HFF-Myc (cell line): ENCODE measurements around the gene ANAPC2.

ENCODE experiments used
- DNase-seq: peaks from one replicate; pipeline ENCODE4 v3.0.0-alpha.2; 2011; ENCODE audit warnings: low read depth; ENCODE audit errors: extremely low read depth
- H3K4me3 ChIP-seq: replicated peaks from 2 replicates; pipeline ENCODE4 v1.5.1; 2011; ENCODE audit warnings: low read depth, mild to moderate bottlenecking, control low read depth, low read length
- CTCF ChIP-seq: IDR thresholded peaks from 2 replicates; pipeline ENCODE4 v1.5.1; 2012; ENCODE audit warnings: mild to moderate bottlenecking, low read depth, low read length, control low read depth; ENCODE audit errors: missing control alignments

ANAPC2 gene

DNA sequence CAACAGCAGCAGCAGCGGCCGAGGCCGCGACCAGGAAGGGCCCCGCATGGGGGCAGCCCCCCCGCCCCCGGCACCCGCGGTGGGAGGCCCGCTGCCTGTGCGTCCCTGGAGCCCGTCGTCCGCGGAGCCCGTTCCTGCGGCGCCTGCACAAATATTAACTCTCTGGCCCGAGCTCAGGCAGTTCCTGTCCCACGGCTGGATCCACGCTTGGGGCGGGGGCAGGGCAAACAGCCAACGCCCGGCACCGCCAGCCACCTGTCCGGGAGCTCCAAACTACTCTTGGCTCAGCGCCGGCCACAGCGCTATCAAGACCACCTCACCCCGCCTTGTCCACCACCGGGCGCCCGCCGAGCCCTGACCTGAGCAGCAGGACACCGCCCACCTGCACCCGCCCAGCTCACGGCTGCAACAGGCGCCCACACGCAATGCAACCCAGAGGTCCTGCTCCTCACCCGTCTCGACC lies 18.4 kb downstream of the ANAPC2 start, which contains the start of gene LRRC26:
LRRC26 (minus strand) TSS at position 156 of the 463 bp plus-strand sequence; CDS start at position 48, 108 bp downstream.
- no peak for DNase-seq
- 0 out of 2 replicates have a peak within 1 kb of the TSS, but pooled peaks have one; percentile 7 for H3K4me3 ChIP-seq
- TF ChIP-seq CTCF = no peak

DNA sequence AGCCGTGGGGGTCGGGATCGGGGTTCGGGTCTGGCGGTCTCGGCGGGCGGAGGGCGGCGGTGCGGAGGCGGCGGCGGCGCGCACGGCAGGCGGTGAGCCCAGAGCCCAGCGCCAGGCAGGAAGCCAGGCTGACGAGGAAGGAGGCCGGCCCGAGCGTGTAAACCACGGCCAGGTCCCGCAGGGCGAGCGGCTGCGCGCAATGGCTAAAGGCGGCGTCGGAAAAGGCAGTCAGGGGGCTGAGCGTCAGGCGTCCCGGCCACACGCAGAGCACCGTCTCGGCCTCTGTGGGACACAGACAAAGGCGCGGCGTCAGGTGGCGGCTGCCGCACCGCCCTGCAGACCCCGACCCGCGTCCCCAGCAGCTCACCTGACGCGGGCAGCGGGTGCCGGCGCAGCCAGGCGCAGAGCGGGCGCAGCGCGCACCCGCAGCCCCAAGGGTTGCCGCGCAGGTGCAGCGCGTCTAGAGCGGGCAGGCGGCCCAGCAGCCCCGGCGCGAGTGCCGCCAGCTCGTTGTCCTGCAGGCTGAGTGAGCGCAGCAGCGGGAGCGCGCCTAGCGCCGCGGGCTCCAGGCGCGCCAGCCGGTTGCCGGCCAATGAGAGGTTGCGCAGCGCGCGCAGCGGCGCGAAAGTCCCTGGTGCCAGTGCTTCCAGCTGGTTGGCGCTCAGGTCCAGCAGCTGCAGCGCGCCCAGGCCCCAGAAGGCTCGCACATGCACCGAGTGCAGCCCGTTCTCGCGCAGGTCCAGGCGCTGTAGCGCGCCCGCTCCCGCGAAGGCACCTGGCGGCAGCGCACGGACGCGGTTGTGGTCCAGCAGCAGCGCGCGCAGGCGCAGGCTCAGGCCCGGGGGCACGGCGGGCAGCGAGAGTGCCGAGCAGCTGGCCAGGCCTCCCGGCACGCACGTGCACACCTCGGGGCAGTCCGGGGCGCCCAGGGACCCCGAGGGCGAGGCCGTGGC lies 19.2 kb downstream of the ANAPC2 start:
- no peak for DNase-seq
- TF ChIP-seq CTCF = no peak

DNA sequence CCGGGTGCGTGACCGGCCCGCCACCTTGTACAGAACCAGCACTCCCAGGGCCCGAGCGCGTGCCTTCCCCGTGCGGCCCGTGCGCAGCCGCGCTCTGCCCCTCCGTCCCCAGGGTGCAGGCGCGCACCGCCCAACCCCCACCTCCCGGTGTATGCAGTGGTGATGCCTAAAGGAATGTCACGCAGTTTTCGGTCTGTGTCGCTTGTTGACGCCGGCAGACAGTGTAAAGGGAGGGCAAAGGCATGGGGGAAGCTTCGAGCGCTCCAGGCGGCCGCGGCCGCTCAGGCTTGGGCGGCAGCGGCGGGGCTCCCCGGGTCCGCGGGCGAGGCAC lies 19.8 kb downstream of the ANAPC2 start:
- TF ChIP-seq CTCF = no peak
- no peak for DNase-seq
- no peak overlapping the region for H3K4me3 ChIP-seq

More for the DNA sequence above, 19.2 kb downstream of the ANAPC2 start:
- 0 out of 2 replicates have a peak overlapping the region, but pooled peaks have one; percentile 7 for H3K4me3 ChIP-seq

DNA sequence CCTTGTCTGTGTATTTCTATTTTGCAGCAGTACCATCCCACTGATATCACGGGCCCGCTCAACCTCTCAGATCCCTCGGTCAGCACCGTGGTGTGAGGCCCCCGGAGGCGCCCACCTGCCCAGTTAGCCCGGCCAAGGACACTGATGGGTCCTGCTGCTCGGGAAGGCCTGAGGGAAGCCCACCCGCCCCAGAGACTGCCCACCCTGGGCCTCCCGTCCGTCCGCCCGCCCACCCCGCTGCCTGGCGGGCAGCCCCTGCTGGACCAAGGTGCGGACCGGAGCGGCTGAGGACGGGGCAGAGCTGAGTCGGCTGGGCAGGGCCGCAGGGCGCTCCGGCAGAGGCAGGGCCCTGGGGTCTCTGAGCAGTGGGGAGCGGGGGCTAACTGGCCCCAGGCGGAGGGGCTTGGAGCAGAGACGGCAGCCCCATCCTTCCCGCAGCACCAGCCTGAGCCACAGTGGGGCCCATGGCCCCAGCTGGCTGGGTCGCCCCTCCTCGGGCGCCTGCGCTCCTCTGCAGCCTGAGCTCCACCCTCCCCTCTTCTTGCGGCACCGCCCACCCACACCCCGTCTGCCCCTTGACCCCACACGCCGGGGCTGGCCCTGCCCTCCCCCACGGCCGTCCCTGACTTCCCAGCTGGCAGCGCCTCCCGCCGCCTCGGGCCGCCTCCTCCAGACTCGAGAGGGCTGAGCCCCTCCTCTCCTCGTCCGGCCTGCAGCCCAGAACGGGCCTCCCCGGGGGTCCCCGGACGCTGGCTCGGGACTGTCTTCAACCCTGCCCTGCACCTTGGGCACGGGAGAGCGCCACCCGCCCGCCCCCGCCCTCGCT lies 20.4 kb downstream of the ANAPC2 start:
- TF ChIP-seq CTCF = no peak
- H3K4me3 ChIP-seq = no peak overlapping the region
- no peak for DNase-seq

DNA sequence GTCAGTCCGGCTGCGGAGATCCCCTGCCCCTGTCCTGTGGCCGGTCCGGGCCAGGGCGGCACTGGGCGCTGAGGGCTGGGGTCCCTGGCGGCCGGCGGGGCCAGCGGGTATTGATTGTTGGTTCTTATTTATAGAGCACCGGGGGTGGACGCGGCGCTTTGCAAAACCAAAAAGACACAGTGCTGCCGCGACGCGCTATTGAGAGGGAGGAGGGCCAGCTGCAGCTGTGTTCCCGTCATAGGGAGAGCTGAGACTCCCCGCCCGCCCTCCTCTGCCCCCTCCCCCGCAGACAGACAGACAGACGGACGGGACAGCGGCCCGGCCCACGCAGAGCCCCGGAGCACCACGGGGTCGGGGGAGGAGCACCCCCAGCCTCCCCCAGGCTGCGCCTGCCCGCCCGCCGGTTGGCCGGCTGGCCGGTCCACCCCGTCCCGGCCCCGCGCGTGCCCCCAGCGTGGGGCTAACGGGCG lies 21.0 kb downstream of the ANAPC2 start:
- H3K4me3 ChIP-seq = no peak overlapping the region
- TF ChIP-seq CTCF = no peak
- no peak for DNase-seq

- TF ChIP-seq CTCF = no peak
- no peak overlapping the region for H3K4me3 ChIP-seq
- DNase-seq = no peak
Observed at GRCh38 chr9:137166380-137167229, 21.8 kb downstream of the ANAPC2 start.
